MM.1S (cell line): ENCODE data around the gene BPTF.
A peak's percentile ranks its signal among the peaks of the same experiment; 100 is the strongest.

Experiments
- DNase-seq: peaks from one replicate; pipeline ENCODE4 v3.0.0-alpha.2; 2015
- H2AFZ ChIP-seq: fragments of 300-600 bp; sonication (generic); 2 replicates; pipeline ENCODE4 v1.6.0; 2016; ENCODE audit warnings: antibody characterized with exemption, low read length
- H3F3A ChIP-seq: fragments of 300-600 bp; sonication (generic); 2 replicates; pipeline ENCODE4 v1.6.1; 2016; ENCODE audit warnings: mild to moderate bottlenecking, antibody characterized with exemption, low read length, moderate library complexity, mixed read lengths; ENCODE audit not compliant: insufficient read depth
- H3K27ac ChIP-seq: fragments of 300-600 bp; sonication (generic); 2 replicates; pipeline ENCODE4 v1.5.1; 2016; ENCODE audit warnings: mild to moderate bottlenecking, low read length
- H3K27me3 ChIP-seq: fragments of 300-600 bp; sonication (generic); replicated peaks from 2 replicates; pipeline ENCODE4 v1.6.0; 2016; ENCODE audit warnings: low read length; ENCODE audit not compliant: insufficient read depth
- H3K36me3 ChIP-seq: fragments of 300-600 bp; sonication (generic); replicated peaks from 2 replicates; pipeline ENCODE4 v1.6.1; 2016; ENCODE audit warnings: mild to moderate bottlenecking, low read length, mixed read lengths; ENCODE audit not compliant: insufficient read depth
- H3K4me1 ChIP-seq: fragments of 300-600 bp; sonication (generic); 2 replicates; pipeline ENCODE4 v1.6.1; 2016; ENCODE audit warnings: low read length, mixed read lengths
- H3K4me2 ChIP-seq: fragments of 300-600 bp; sonication (generic); 2 replicates; pipeline ENCODE4 v1.6.0; 2016; ENCODE audit warnings: low read depth, low read length
- H3K4me3 ChIP-seq: fragments of 300-600 bp; sonication (generic); 2 replicates; pipeline ENCODE4 v1.5.1; 2016; ENCODE audit warnings: low read length, mixed read lengths
- H3K79me2 ChIP-seq: fragments of 300-600 bp; sonication (generic); 2 replicates; pipeline ENCODE4 v1.6.1; 2016; ENCODE audit warnings: mixed run types, low read length, mixed read lengths
- H3K9ac ChIP-seq: fragments of 300-600 bp; sonication (generic); 2 replicates; pipeline ENCODE4 v1.6.1; 2016; ENCODE audit warnings: low read length, mixed read lengths
- H3K9me2 ChIP-seq: fragments of 300-600 bp; sonication (generic); replicated peaks from 2 replicates; pipeline ENCODE4 v1.6.1; 2016; ENCODE audit warnings: mild to moderate bottlenecking, low read length, mixed read lengths; ENCODE audit not compliant: insufficient read depth
- H3K9me3 ChIP-seq: fragments of 300-600 bp; sonication (generic); replicated peaks from 2 replicates; pipeline ENCODE4 v1.6.1; 2016; ENCODE audit warnings: mild to moderate bottlenecking, low read length, mixed read lengths; ENCODE audit not compliant: insufficient read depth
- H4K20me1 ChIP-seq: fragments of 300-600 bp; sonication (generic); 2 replicates; pipeline ENCODE4 v1.6.1; 2016; ENCODE audit warnings: mild to moderate bottlenecking, low read length, moderate library complexity, mixed read lengths; ENCODE audit not compliant: insufficient read depth
- CTCF ChIP-seq: fragments of 300-600 bp; sonication (generic); IDR thresholded peaks from 2 replicates; pipeline ENCODE4 v1.5.1; 2016; ENCODE audit warnings: antibody characterized with exemption, low read length, mixed read lengths
- EZH2 ChIP-seq: fragments of 300-600 bp; sonication (generic); optimal IDR thresholded peaks from 2 replicates; pipeline ENCODE3; 2017; ENCODE audit warnings: low read depth, mild to moderate bottlenecking, antibody characterized with exemption, low read length, mixed read lengths
- EZH2phosphoT487 ChIP-seq: fragments of 300-600 bp; sonication (generic); IDR thresholded peaks from 2 replicates; pipeline ENCODE4 v1.6.1; 2018; ENCODE audit warnings: antibody characterized with exemption, low read length

BPTF gene

GRCh38 chr17:67785122-67785477 is 40.2 kb upstream of the BPTF start:
- Histone ChIP-seq H3K9ac (no peak overlapping the region), H3K79me2 (no peaks in the 10 kb centered on the region), H3F3A (no peaks in the 10 kb centered on the region), H3K27me3 (no peaks in the 10 kb centered on the region), H3K9me2 (no peaks in the 10 kb centered on the region), H3K4me3 (no peak overlapping the region), H3K4me2 (no peak overlapping the region), H3K27ac (no peak overlapping the region), H2AFZ (no peak overlapping the region), H3K9me3 (no peaks in the 10 kb centered on the region), H4K20me1 (no peaks in the 10 kb centered on the region), H3K4me1 (no peaks in the 10 kb centered on the region), H3K36me3 (no peaks in the 10 kb centered on the region)
- TF ChIP-seq EZH2, result no peak
- TF ChIP-seq EZH2phosphoT487, result no peak
- no peak for TF ChIP-seq CTCF
- no peak for DNase-seq

- Histone ChIP-seq H3K4me2 (no peak overlapping the region), H3K9ac (no peak overlapping the region)
These were observed 39.8 kb upstream of the BPTF start for GRCh38 chr17:67785504-67785903.

GRCh38 chr17:67800495-67800928 is 24.8 kb upstream of the BPTF start:
- H2AFZ ChIP-seq, result no peak overlapping the region
- TF ChIP-seq EZH2 (no peak), CTCF (peak; percentile 75)
- H4K20me1 ChIP-seq, result no peaks in the 10 kb centered on the region
- H3K9me2 ChIP-seq, result no peaks in the 10 kb centered on the region
- H3K4me3 ChIP-seq, result no peak overlapping the region
- H3K9me3 ChIP-seq, result no peaks in the 10 kb centered on the region
- no peaks in the 10 kb centered on the region for H3K36me3 ChIP-seq
- H3K79me2 ChIP-seq, result no peaks in the 10 kb centered on the region
- H3K9ac ChIP-seq, result no peak overlapping the region
- H3K27me3 ChIP-seq, result no peaks in the 10 kb centered on the region
- no peaks in the 10 kb centered on the region for H3K4me1 ChIP-seq
- H3K27ac ChIP-seq, result no peak overlapping the region
- DNase-seq, result peak; percentile 73
- no peak overlapping the region for H3K4me2 ChIP-seq
- no peaks in the 10 kb centered on the region for H3F3A ChIP-seq

More at GRCh38 chr17:67785504-67785903, 39.8 kb upstream of the BPTF start:
- Histone ChIP-seq H2AFZ (no peak overlapping the region), H3K36me3 (no peaks in the 10 kb centered on the region), H3K4me3 (no peak overlapping the region), H3K27ac (no peak overlapping the region), H3K4me1 (no peaks in the 10 kb centered on the region), H3K79me2 (no peaks in the 10 kb centered on the region), H3K27me3 (no peaks in the 10 kb centered on the region), H3F3A (no peaks in the 10 kb centered on the region), H4K20me1 (no peaks in the 10 kb centered on the region), H3K9me3 (no peaks in the 10 kb centered on the region), H3K9me2 (no peaks in the 10 kb centered on the region)
- DNase-seq, result no peak
- TF ChIP-seq EZH2 (no peak), CTCF (no peak)
